H9 (cell line): ENCODE data around the gene RFX4. TPM values are rescaled to one million over a fixed set of nuclear protein-coding genes. Genes with fewer than 3 reads are reported as not detected.
A peak's percentile ranks its signal among the peaks of the same experiment; 100 is the strongest.

ENCODE experiments used
- DNase-seq: peaks from one replicate; pipeline ENCODE4 v3.0.0-alpha.2; 2017
- H2AFZ ChIP-seq: one replicate; pipeline ENCODE4 v1.6.1; 2013; ENCODE audit warnings: mild to moderate bottlenecking, low read length, control low read depth, moderate library complexity
- H2AK5ac ChIP-seq: 2 replicates; pipeline ENCODE4 v1.6.1; 2013; ENCODE audit warnings: low read length, control low read depth, mixed read lengths; ENCODE audit not compliant: insufficient read length
- H2BK120ac ChIP-seq: one replicate; pipeline ENCODE4 v1.6.1; 2013; ENCODE audit warnings: low read depth, mild to moderate bottlenecking, low read length, control low read depth, inconsistent platforms; ENCODE audit not compliant: poor library complexity, severe bottlenecking
- H2BK12ac ChIP-seq: 2 replicates; pipeline ENCODE4 v1.6.1; 2013; ENCODE audit warnings: low read length, control low read depth, mixed read lengths, low read depth; ENCODE audit not compliant: insufficient read length
- H2BK15ac ChIP-seq: 2 replicates; pipeline ENCODE4 v1.6.1; 2013; ENCODE audit warnings: low read depth, low read length, control low read depth
- H2BK20ac ChIP-seq: one replicate; pipeline ENCODE4 v1.6.1; 2013; ENCODE audit warnings: low read depth, mild to moderate bottlenecking, low read length, control low read depth, inconsistent platforms; ENCODE audit not compliant: poor library complexity, severe bottlenecking
- H2BK5ac ChIP-seq: 2 replicates; pipeline ENCODE4 v1.6.1; 2013; ENCODE audit warnings: low read length, control low read depth, mixed read lengths; ENCODE audit not compliant: insufficient read length
- H3K14ac ChIP-seq: 2 replicates; pipeline ENCODE4 v1.6.1; 2013; ENCODE audit warnings: low read length, control low read depth; ENCODE audit not compliant: insufficient read depth
- H3K18ac ChIP-seq: 2 replicates; pipeline ENCODE4 v1.6.1; 2013; ENCODE audit warnings: low read depth, mild to moderate bottlenecking, mixed read lengths, low read length, control low read depth; ENCODE audit not compliant: insufficient read length
- H3K23ac ChIP-seq: 2 replicates; pipeline ENCODE4 v1.6.1; 2013; ENCODE audit warnings: low read length, control low read depth, mixed read lengths, low read depth; ENCODE audit not compliant: insufficient read length
- H3K23me2 ChIP-seq: 2 replicates; pipeline ENCODE4 v1.6.1; 2013; ENCODE audit warnings: low read depth, mild to moderate bottlenecking, mixed read lengths, low read length, control low read depth; ENCODE audit not compliant: insufficient read length, poor library complexity, severe bottlenecking
- H3K27ac ChIP-seq: 2 replicates; pipeline ENCODE4 v1.5.1; 2013; ENCODE audit warnings: low read length, control low read depth, mixed read lengths, low read depth; ENCODE audit not compliant: insufficient read length
- H3K27me3 ChIP-seq: 2 replicates; pipeline ENCODE4 v1.6.1; 2013; ENCODE audit warnings: low read length, control low read depth, inconsistent platforms; ENCODE audit not compliant: insufficient read depth
- H3K4ac ChIP-seq: 2 replicates; pipeline ENCODE4 v1.6.1; 2013; ENCODE audit warnings: low read depth, mild to moderate bottlenecking, control low read depth, inconsistent platforms, low read length, moderate library complexity
- H3K4me1 ChIP-seq: 2 replicates; pipeline ENCODE4 v1.6.1; 2013; ENCODE audit warnings: low read length, control low read depth, inconsistent platforms; ENCODE audit not compliant: insufficient read depth
- H3K4me2 ChIP-seq: 2 replicates; pipeline ENCODE4 v1.6.1; 2013; ENCODE audit warnings: low read length, control low read depth, mixed read lengths; ENCODE audit not compliant: insufficient read length, insufficient read depth
- H3K56ac ChIP-seq: 2 replicates; pipeline ENCODE4 v1.6.1; 2013; ENCODE audit warnings: low read depth, mild to moderate bottlenecking, mixed read lengths, low read length, control low read depth; ENCODE audit not compliant: insufficient read length
- H3K79me1 ChIP-seq: 2 replicates; pipeline ENCODE4 v1.6.1; 2013; ENCODE audit warnings: low read depth, mild to moderate bottlenecking, moderate library complexity, low read length, control low read depth, inconsistent platforms; ENCODE audit not compliant: insufficient read depth, poor library complexity, severe bottlenecking
- H3K79me2 ChIP-seq: 2 replicates; pipeline ENCODE4 v1.6.1; 2013; ENCODE audit warnings: low read length, control low read depth, inconsistent platforms; ENCODE audit not compliant: insufficient read depth
- H3K9ac ChIP-seq: 2 replicates; pipeline ENCODE4 v1.6.1; 2013; ENCODE audit warnings: low read length, control low read depth, mixed read lengths; ENCODE audit not compliant: insufficient read length; ENCODE audit errors: extremely low read depth
- H3K9me3 ChIP-seq: one replicate; pipeline ENCODE4 v1.6.1; 2013; ENCODE audit warnings: low read depth, low read length, inconsistent platforms; ENCODE audit not compliant: control insufficient read depth
- H3T11ph ChIP-seq: one replicate; pipeline ENCODE4 v1.6.1; 2013; ENCODE audit warnings: mild to moderate bottlenecking, low read length, control low read depth, inconsistent platforms
- H4K20me1 ChIP-seq: one replicate; pipeline ENCODE4 v1.6.1; 2013; ENCODE audit not compliant: control insufficient read depth, insufficient read length, insufficient read depth
- H4K5ac ChIP-seq: 2 replicates; pipeline ENCODE4 v1.6.1; 2013; ENCODE audit warnings: low read depth, mild to moderate bottlenecking, mixed read lengths, low read length, control low read depth; ENCODE audit not compliant: insufficient read length
- H4K8ac ChIP-seq: replicated peaks from 2 replicates; pipeline ENCODE4 v1.6.1; 2013; ENCODE audit warnings: low read length, control low read depth, mixed read lengths, low read depth; ENCODE audit not compliant: insufficient read length
- H4K91ac ChIP-seq: 2 replicates; pipeline ENCODE4 v1.6.1; 2013; ENCODE audit warnings: low read depth, mild to moderate bottlenecking, moderate library complexity, mixed read lengths, low read length, control low read depth; ENCODE audit not compliant: insufficient read length
- H3K27ac Mint-ChIP-seq, 3 experiments: 2 replicates in 2 of 3; 3 replicates in 1 of 3; pipeline ENCODE4 v1.8.0; 2020 to 2021; ENCODE audit warnings: mixed read lengths in 3 of 3, mild to moderate bottlenecking in 1 of 3, moderate library complexity in 1 of 3
- H3K27me3 Mint-ChIP-seq: 2 replicates; pipeline ENCODE4 v1.8.0; 2021; ENCODE audit warnings: low read depth, mild to moderate bottlenecking, moderate library complexity, mixed read lengths
- H3K36me3 Mint-ChIP-seq, 3 experiments: 2 replicates in 2 of 3; 3 replicates in 1 of 3; pipeline ENCODE4 v1.8.0; 2020 to 2021; ENCODE audit warnings: low read depth in 3 of 3, mixed read lengths in 3 of 3; ENCODE audit not compliant: insufficient read depth in 1 of 3
- H3K4me1 Mint-ChIP-seq, 2 experiments: 2 replicates each; pipeline ENCODE4 v1.8.0; 2020; ENCODE audit warnings: mixed read lengths in 2 of 2
- H3K4me3 Mint-ChIP-seq, 2 experiments: 2 replicates in 1 of 2; 3 replicates in 1 of 2; pipeline ENCODE4 v1.8.0; 2020 to 2021; ENCODE audit warnings: mild to moderate bottlenecking in 2 of 2, mixed read lengths in 2 of 2, moderate library complexity in 1 of 2
- H3K9me3 Mint-ChIP-seq, 2 experiments: 2 replicates in 1 of 2; 3 replicates in 1 of 2; pipeline ENCODE4 v1.8.0; 2020; ENCODE audit warnings: mild to moderate bottlenecking in 2 of 2, mixed read lengths in 2 of 2, moderate library complexity in 1 of 2
- CTCF ChIP-seq: fragments of 200-600 bp; sonication (generic); conservative IDR thresholded peaks from 3 replicates; pipeline ENCODE4 v1.8.0; 2021; ENCODE audit warnings: antibody characterized with exemption, mild to moderate bottlenecking
- WGBS: extraction: QIAGEN DNeasy Blood & Tissue Kit; methylation state at CpG from one replicate; pipeline ENCODE4 v1.1.7; 2013; ENCODE audit warnings: missing lambda C conversion rate, low lambda C conversion rate, mixed read lengths; ENCODE audit not compliant: insufficient read length; ENCODE audit errors: extremely low coverage; 5-methylcytosine and 5-hydroxymethylcytosine counted together
- total RNA-seq: library from RNA; stranded (reverse); gene quantifications from 2 replicates; pipeline ENCODE4 v1.2.1, GENCODE V29; 2021

RFX4 gene
- total RNA-seq, 1 experiment from 2014 or later = 0.57 TPM

- no peaks in the 10 kb centered on the region for H3K9me3 ChIP-seq
- no peak overlapping the region for H2BK5ac ChIP-seq
- DNase-seq = no peak
- Mint-ChIP-seq H3K4me3 (peak overlapping the region; percentile 16 to 65), H3K9me3 (no peaks in the 10 kb centered on the region; a peak in 1 of 5 replicates), H3K27me3 (no peaks in the 10 kb centered on the region), H3K27ac (peak overlapping the region; percentile 79 to 97 (median 96)), H3K4me1 (peaks cover 41 to 51% of the 10 kb centered on the region in 2 experiments), H3K36me3 (no peaks in the 10 kb centered on the region; a peak in 1 of 7 replicates)
- H3K18ac ChIP-seq = peak overlapping the region; percentile 4
- H2BK120ac ChIP-seq = no peak overlapping the region
- H3T11ph ChIP-seq = no peak overlapping the region
- H3K27ac ChIP-seq = peak overlapping the region; percentile 19
- H3K23me2 ChIP-seq = no peaks in the 10 kb centered on the region
- H3K4me2 ChIP-seq = peak overlapping the region; percentile 18
- peak overlapping the region; percentile 3 for H2AFZ ChIP-seq
- no peak overlapping the region for H3K23ac ChIP-seq
- no peak overlapping the region for H2BK12ac ChIP-seq
- H2BK20ac ChIP-seq = no peak overlapping the region
- no peak overlapping the region for H4K91ac ChIP-seq
- no peak overlapping the region for H4K8ac ChIP-seq
- no peak overlapping the region for H4K5ac ChIP-seq
- H4K20me1 ChIP-seq = no peaks in the 10 kb centered on the region
- no peak for TF ChIP-seq CTCF
- H3K79me1 ChIP-seq = no peaks in the 10 kb centered on the region
- WGBS = no CpG with 5 or more reads among the region's 7 CpGs
- no peak overlapping the region for H2AK5ac ChIP-seq
- H3K4me1 ChIP-seq = peaks cover 8% of the 10 kb centered on the region; the same call in 1 of the 2 replicates
- no peak overlapping the region for H3K4ac ChIP-seq
- H2BK15ac ChIP-seq = no peak overlapping the region
- no peak overlapping the region for H3K56ac ChIP-seq
- H3K27me3 ChIP-seq = no peaks in the 10 kb centered on the region
- peak overlapping the region; percentile 9; the same call in 1 of the 2 replicates for H3K14ac ChIP-seq
- no peak overlapping the region for H3K9ac ChIP-seq
- H3K79me2 ChIP-seq = no peaks in the 10 kb centered on the region
Measured at GRCh38 chr12:106759526-106760183, 176.9 kb downstream of the RFX4 start.
